PC-3 (cell line): ENCODE measurements around the gene PTGIS.

Experiments used
- EZH2 ChIP-seq: fragments of 300-600 bp; sonication (generic); IDR thresholded peaks from one replicate; pipeline ENCODE4 v1.6.1; 2017; ENCODE audit warnings: antibody characterized with exemption, mild to moderate bottlenecking, low read length; ENCODE audit not compliant: unreplicated experiment
- TF ChIP-seq, protein P1 (sequence below): fragments of 300-600 bp; sonication (generic); conservative IDR thresholded peaks from 2 replicates; pipeline ENCODE4 v1.5.1; 2017; ENCODE audit warnings: antibody characterized with exemption, low read depth, mild to moderate bottlenecking, low read length

DNA sequence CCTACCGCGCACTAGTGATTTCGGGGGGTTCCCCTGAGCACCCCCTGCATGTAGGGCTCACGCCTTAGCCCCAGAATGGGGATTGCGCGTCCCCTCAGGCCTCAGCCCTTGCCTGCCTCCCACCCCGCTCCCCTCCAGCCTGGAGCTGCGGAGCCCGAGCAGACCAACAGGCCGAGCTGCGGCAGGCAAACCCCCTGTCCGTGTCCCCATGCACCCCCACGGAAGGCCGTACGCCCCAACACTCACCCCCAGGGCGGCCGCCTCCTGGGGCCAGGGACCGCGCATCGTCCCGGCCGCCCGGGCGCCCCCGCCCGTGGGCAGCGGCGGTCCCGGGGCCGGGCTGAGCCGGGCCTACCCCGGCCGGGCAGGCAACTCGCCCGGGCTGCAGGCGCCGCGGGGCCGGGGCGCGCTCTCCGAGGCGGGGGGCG is 84.2 kb downstream of the PTGIS start:
- TF ChIP-seq, protein P1, sequence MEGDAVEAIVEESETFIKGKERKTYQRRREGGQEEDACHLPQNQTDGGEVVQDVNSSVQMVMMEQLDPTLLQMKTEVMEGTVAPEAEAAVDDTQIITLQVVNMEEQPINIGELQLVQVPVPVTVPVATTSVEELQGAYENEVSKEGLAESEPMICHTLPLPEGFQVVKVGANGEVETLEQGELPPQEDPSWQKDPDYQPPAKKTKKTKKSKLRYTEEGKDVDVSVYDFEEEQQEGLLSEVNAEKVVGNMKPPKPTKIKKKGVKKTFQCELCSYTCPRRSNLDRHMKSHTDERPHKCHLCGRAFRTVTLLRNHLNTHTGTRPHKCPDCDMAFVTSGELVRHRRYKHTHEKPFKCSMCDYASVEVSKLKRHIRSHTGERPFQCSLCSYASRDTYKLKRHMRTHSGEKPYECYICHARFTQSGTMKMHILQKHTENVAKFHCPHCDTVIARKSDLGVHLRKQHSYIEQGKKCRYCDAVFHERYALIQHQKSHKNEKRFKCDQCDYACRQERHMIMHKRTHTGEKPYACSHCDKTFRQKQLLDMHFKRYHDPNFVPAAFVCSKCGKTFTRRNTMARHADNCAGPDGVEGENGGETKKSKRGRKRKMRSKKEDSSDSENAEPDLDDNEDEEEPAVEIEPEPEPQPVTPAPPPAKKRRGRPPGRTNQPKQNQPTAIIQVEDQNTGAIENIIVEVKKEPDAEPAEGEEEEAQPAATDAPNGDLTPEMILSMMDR: no peak
- no peak for TF ChIP-seq EZH2
